GM06990 (cell line): ENCODE results near the gene TMEM214.

ENCODE experiments used
- DNase-seq: peaks from one replicate; pipeline ENCODE4 v3.0.0-alpha.2; 2011; ENCODE audit not compliant: insufficient read length; ENCODE audit errors: extremely low read depth
- H3K27me3 ChIP-seq: replicated peaks from 2 replicates; pipeline ENCODE4 v1.6.0; 2011; ENCODE audit warnings: low read length; ENCODE audit not compliant: control insufficient read depth, insufficient read depth
- H3K36me3 ChIP-seq: 2 replicates; pipeline ENCODE4 v1.5.1; 2011; ENCODE audit warnings: low read length; ENCODE audit not compliant: control insufficient read depth, insufficient read depth
- H3K4me3 ChIP-seq: replicated peaks from 2 replicates; pipeline ENCODE4 v1.5.1; 2011; ENCODE audit warnings: low read depth, mild to moderate bottlenecking, control low read depth, low read length
- CTCF ChIP-seq: IDR thresholded peaks from 2 replicates; pipeline ENCODE4 v1.5.1; 2011; ENCODE audit warnings: low read length, control low read depth, mild to moderate bottlenecking, inconsistent platforms; ENCODE audit not compliant: insufficient read depth, poor library complexity, severe bottlenecking

Gene TMEM214

GRCh38 chr2:27069961-27070618 is 37.3 kb downstream of the TMEM214 start:
- TF ChIP-seq CTCF = no peak
- Histone ChIP-seq H3K4me3 (peak overlapping the region; percentile 99), H3K27me3 (no peaks in the 10 kb centered on the region), H3K36me3 (peaks cover 21% of the 10 kb centered on the region)
- DNase-seq = no peak

GRCh38 chr2:27070653-27071276 is 38.0 kb downstream of the TMEM214 start:
- Histone ChIP-seq H3K36me3 (peaks cover 19% of the 10 kb centered on the region), H3K4me3 (peak overlapping the region; percentile 99), H3K27me3 (no peaks in the 10 kb centered on the region)
- no peak for TF ChIP-seq CTCF
- DNase-seq = no peak

DNA sequence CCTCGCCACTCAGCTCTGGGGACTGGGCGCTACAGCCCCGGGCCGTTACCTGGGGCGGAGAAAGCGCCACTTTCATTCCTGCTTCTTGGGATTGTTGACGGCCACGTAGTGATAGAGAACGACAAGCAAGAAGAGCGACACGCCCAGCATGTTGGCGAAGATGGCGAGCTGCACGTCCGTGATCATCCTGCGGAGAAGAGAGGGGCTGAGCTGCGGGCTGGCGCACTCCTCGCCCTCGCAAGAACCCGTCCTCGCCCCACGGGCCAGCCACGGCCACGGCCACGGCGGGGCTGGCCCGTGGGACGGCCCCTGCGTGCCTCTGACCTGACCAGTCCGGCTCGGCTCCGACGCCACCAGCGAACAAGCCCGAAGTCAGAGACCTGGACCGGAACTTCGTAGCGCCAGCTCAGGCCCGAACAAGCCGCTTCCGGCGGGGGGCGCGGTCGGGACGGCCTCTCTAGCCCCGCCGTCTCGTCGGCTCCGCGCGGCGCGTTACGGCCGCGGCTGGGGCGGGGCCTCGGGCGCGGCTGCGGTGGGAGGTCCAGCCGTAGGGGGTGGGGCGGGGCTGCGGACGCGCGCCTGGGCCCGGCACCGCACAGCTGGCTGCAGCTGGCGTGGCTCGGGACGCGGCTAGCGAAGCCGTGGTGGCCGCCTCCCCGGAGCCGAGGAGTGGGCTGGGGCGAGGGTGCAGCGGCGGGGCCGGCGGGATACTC is 38.7 kb downstream of the TMEM214 start, which contains the start of gene OST4:
OST4 (minus strand) TSS at position 378 of the 713 bp plus-strand sequence.
- Histone ChIP-seq H3K36me3 (peaks cover 16% of the 10 kb centered on the region), H3K27me3 (no peaks in the 10 kb centered on the region), H3K4me3 (peak within 1 kb of the TSS; percentile 99)
- DNase-seq = peak; percentile 95
- TF ChIP-seq CTCF = no peak

- peaks cover 15% of the 10 kb centered on the region for H3K36me3 ChIP-seq
- H3K4me3 ChIP-seq = peak overlapping the region; percentile 74
- TF ChIP-seq CTCF = no peak
- DNase-seq = no peak
- H3K27me3 ChIP-seq = no peaks in the 10 kb centered on the region
Measured at GRCh38 chr2:27071990-27072830, 39.4 kb downstream of the TMEM214 start.

- DNase-seq = no peak
- Histone ChIP-seq H3K4me3 (no peak overlapping the region), H3K27me3 (no peaks in the 10 kb centered on the region), H3K36me3 (peaks cover 11% of the 10 kb centered on the region)
- TF ChIP-seq CTCF = no peak
Measured at GRCh38 chr2:27072920-27073319, 40.2 kb downstream of the TMEM214 start.
